IMR-90 (cell line): ENCODE results near the gene ANTXR1. TPM values are rescaled to one million over a fixed set of nuclear protein-coding genes. Genes with fewer than 3 reads are reported as not detected.

Experiments used
- ATAC-seq: fragments of 200-7000 bp; cut with Tn5 transposase; 2 replicates; pipeline ENCODE4 v1.9.1; 2020; ENCODE audit warnings: low read depth, mild to moderate bottlenecking, moderate library complexity
- BruUV-seq: library from RNA; stranded (reverse); fragments of 400-500 nt; replicated peaks from 2 replicates; lab custom pipeline; 2021; lab: Mats Ljungman, UMichigan
- CTCF ChIA-PET: fragments of 300-600 bp; formaldehyde crosslinking; extraction: SDS; loops from one replicate; lab custom pipeline; 2021; ENCODE audit warnings: antibody characterized with exemption; lab: Yijun Ruan, JAX
- POLR2A ChIA-PET: fragments of 300-600 bp; sonication (Branson Sonifier 250); formaldehyde crosslinking; loops from one replicate; lab custom pipeline; 2022; ENCODE audit warnings: antibody characterized with exemption; ENCODE audit not compliant: unreplicated experiment; lab: Charles Lee
- DNase-seq: peaks from one replicate; pipeline ENCODE4 v3.0.0; 2013
- H2AFZ ChIP-seq: replicated peaks from 2 replicates; pipeline ENCODE3; 2013; ENCODE audit warnings: low read length, mild to moderate bottlenecking; ENCODE audit not compliant: poor library complexity
- H2AK5ac ChIP-seq: 2 replicates; pipeline ENCODE4 v1.6.1; 2013; ENCODE audit warnings: low read depth, low read length, inconsistent platforms
- H2AK9ac ChIP-seq: replicated peaks from 2 replicates; pipeline ENCODE3; 2013; ENCODE audit warnings: mild to moderate bottlenecking, low read depth, low read length, moderate library complexity; ENCODE audit not compliant: poor library complexity
- H2BK120ac ChIP-seq: 2 replicates; pipeline ENCODE4 v1.6.1; 2013; ENCODE audit warnings: low read depth, low read length, inconsistent platforms
- H2BK15ac ChIP-seq: 3 replicates; pipeline ENCODE4 v1.6.1; 2013; ENCODE audit warnings: low read depth, low read length, inconsistent platforms
- H2BK20ac ChIP-seq: 2 replicates; pipeline ENCODE4 v1.6.1; 2013; ENCODE audit warnings: low read depth, mild to moderate bottlenecking, inconsistent platforms, low read length, moderate library complexity
- H2BK5ac ChIP-seq: 2 replicates; pipeline ENCODE4 v1.6.1; 2013; ENCODE audit warnings: mild to moderate bottlenecking, low read depth, low read length, inconsistent platforms; ENCODE audit not compliant: poor library complexity, severe bottlenecking
- H3K14ac ChIP-seq: replicated peaks from 2 replicates; pipeline ENCODE4 v1.6.1; 2013; ENCODE audit warnings: low read depth, low read length, inconsistent platforms
- H3K18ac ChIP-seq: 2 replicates; pipeline ENCODE4 v1.6.1; 2013; ENCODE audit warnings: low read depth, low read length, control low read depth
- H3K23ac ChIP-seq: 2 replicates; pipeline ENCODE4 v1.6.1; 2013; ENCODE audit warnings: low read depth, low read length, inconsistent platforms
- H3K27ac ChIP-seq: 2 replicates; pipeline ENCODE4 v1.5.1; 2013; ENCODE audit warnings: mild to moderate bottlenecking, control low read depth, low read length; ENCODE audit not compliant: insufficient read depth
- H3K27me3 ChIP-seq: 2 replicates; pipeline ENCODE4 v1.6.1; 2013; ENCODE audit warnings: low read length; ENCODE audit not compliant: control insufficient read depth, insufficient read depth
- H3K36me3 ChIP-seq: 2 replicates; pipeline ENCODE4 v1.6.1; 2013; ENCODE audit warnings: low read length, mixed read lengths; ENCODE audit not compliant: control insufficient read depth, insufficient read depth
- H3K4ac ChIP-seq: 2 replicates; pipeline ENCODE4 v1.6.1; 2013; ENCODE audit warnings: low read depth, low read length, inconsistent platforms
- H3K4me1 ChIP-seq: 2 replicates; pipeline ENCODE4 v1.6.1; 2013; ENCODE audit warnings: low read length, mixed read lengths; ENCODE audit not compliant: control insufficient read depth, insufficient read depth
- H3K4me2 ChIP-seq: 2 replicates; pipeline ENCODE4 v1.6.1; 2013; ENCODE audit warnings: low read depth, mild to moderate bottlenecking, control low read depth, low read length, moderate library complexity
- H3K4me3 ChIP-seq: 2 replicates; pipeline ENCODE4 v1.5.1; 2013; ENCODE audit warnings: low read depth, mild to moderate bottlenecking, control low read depth, low read length, moderate library complexity; ENCODE audit not compliant: insufficient read depth
- H3K56ac ChIP-seq: 2 replicates; pipeline ENCODE4 v1.6.1; 2013; ENCODE audit warnings: low read length, inconsistent platforms; ENCODE audit not compliant: insufficient read depth; ENCODE audit errors: extremely low read depth
- H3K79me1 ChIP-seq, 2 experiments: 2 replicates each; pipeline ENCODE4 v1.6.1; 2013; ENCODE audit warnings: low read length in 2 of 2, inconsistent platforms in 1 of 2, low read depth in 1 of 2
- H3K9ac ChIP-seq: 2 replicates; pipeline ENCODE4 v1.6.1; 2013; ENCODE audit warnings: low read depth, low read length, control low read depth
- H3K9me1 ChIP-seq: 2 replicates; pipeline ENCODE4 v1.6.1; 2013; ENCODE audit warnings: low read length, inconsistent platforms; ENCODE audit not compliant: insufficient read depth
- H3K9me3 ChIP-seq: 2 replicates; pipeline ENCODE4 v1.6.1; 2013; ENCODE audit warnings: low read length; ENCODE audit not compliant: control insufficient read depth, insufficient read depth
- H4K20me1 ChIP-seq: 2 replicates; pipeline ENCODE4 v1.6.1; 2013; ENCODE audit warnings: low read length, inconsistent platforms; ENCODE audit not compliant: insufficient read depth
- H4K5ac ChIP-seq: 2 replicates; pipeline ENCODE4 v1.6.1; 2013; ENCODE audit warnings: mild to moderate bottlenecking, low read depth, low read length, control low read depth
- H4K8ac ChIP-seq, 2 experiments: 2 replicates each; pipeline ENCODE4 v1.6.1; 2013; ENCODE audit warnings: low read depth in 2 of 2, low read length in 2 of 2, control low read depth in 1 of 2, inconsistent platforms in 1 of 2
- H4K91ac ChIP-seq: 2 replicates; pipeline ENCODE4 v1.6.1; 2013; ENCODE audit warnings: low read depth, low read length, inconsistent platforms; ENCODE audit not compliant: insufficient read depth
- CEBPB ChIP-seq: IDR thresholded peaks from 2 replicates; pipeline ENCODE4 v1.6.1; 2012; ENCODE audit warnings: low read depth, low read length, improper control_type of control experiment
- CHD1 ChIP-seq: IDR thresholded peaks from 2 replicates; pipeline ENCODE4 v1.6.1; 2012; ENCODE audit warnings: low read depth, low read length, improper control_type of control experiment
- FOS ChIP-seq: fragments of 150-350 bp; IDR thresholded peaks from 2 replicates; pipeline ENCODE4 v1.6.1; 2016; ENCODE audit warnings: low read depth, low read length
- MAFK ChIP-seq: IDR thresholded peaks from 2 replicates; pipeline ENCODE4 v1.6.1; 2012; ENCODE audit warnings: low read depth, low read length, improper control_type of control experiment
- MAZ ChIP-seq: IDR thresholded peaks from 2 replicates; pipeline ENCODE4 v1.6.1; 2012; ENCODE audit warnings: low read depth, mild to moderate bottlenecking, low read length, improper control_type of control experiment, moderate library complexity, borderline replicate concordance
- MXI1 ChIP-seq: IDR thresholded peaks from 2 replicates; pipeline ENCODE4 v1.6.1; 2012; ENCODE audit warnings: low read depth, mild to moderate bottlenecking, low read length, moderate library complexity, borderline replicate concordance
- NFE2L2 ChIP-seq: fragments of 150-350 bp; IDR thresholded peaks from 2 replicates; pipeline ENCODE4 v1.6.1; 2016; ENCODE audit warnings: low read depth, mild to moderate bottlenecking, low read length
- POLR2A ChIP-seq: IDR thresholded peaks from 2 replicates; pipeline ENCODE4 v1.6.1; 2012; ENCODE audit warnings: mild to moderate bottlenecking, low read depth, low read length
- RAD21 ChIP-seq: IDR thresholded peaks from 2 replicates; pipeline ENCODE4 v1.6.1; 2012; ENCODE audit warnings: low read length, improper control_type of control experiment
- RCOR1 ChIP-seq: IDR thresholded peaks from 2 replicates; pipeline ENCODE4 v1.6.1; 2012; ENCODE audit warnings: mild to moderate bottlenecking, low read length, improper control_type of control experiment; ENCODE audit not compliant: insufficient replicate concordance
- RFX5 ChIP-seq: IDR thresholded peaks from 2 replicates; pipeline ENCODE4 v1.8.0; 2012; ENCODE audit warnings: low read depth, mild to moderate bottlenecking, low read length, moderate library complexity
- WGBS, 2 experiments: methylation state at CpG; one replicate each; pipeline versions ENCODE4 v1.1.5 to v1.1.7; 2013; ENCODE audit warnings: missing lambda C conversion rate in 2 of 2; ENCODE audit not compliant: insufficient read length in 1 of 2; ENCODE audit errors: extremely low coverage in 2 of 2; 5-methylcytosine and 5-hydroxymethylcytosine counted together
- dilution Hi-C: fragments of 300-500 bp; cut with HindIII; formaldehyde crosslinking; loops from one replicate; pipeline ENCODE4 v1.14.3; 2018; ENCODE audit warnings: low sequenced_read_pairs; ENCODE audit not compliant: unreplicated experiment
- in situ Hi-C: fragments of 300-500 bp; cut with MboI; formaldehyde crosslinking; loops from 3 replicates; pipeline ENCODE4 v1.14.3; 2019; ENCODE audit warnings: low sequenced_read_pairs, inconsistent platforms, mixed read lengths
- intact Hi-C: fragments of 100-400 bp; cut with micrococcal nuclease; formaldehyde crosslinking; loops from 2 replicates; pipeline ENCODE4 v1.10.0; 2022
- polyA plus RNA-seq, 3 experiments: library from polyadenylated mRNA; depleted of rRNA; stranded (reverse); fragments of >200 nt; gene quantifications; 2 replicates each; pipeline ENCODE4 v1.2.3, GENCODE V29; 2012; ENCODE audit warnings: low replicate concordance in 1 of 3
- total RNA-seq: library from RNA; depleted of rRNA; stranded (reverse); fragments of >200 nt; gene quantifications from 2 replicates; pipeline ENCODE4 v1.2.3, GENCODE V29; 2012
- TF ChIP-seq, protein P1 (sequence below): fragments of 150-350 bp; IDR thresholded peaks from 2 replicates; pipeline ENCODE4 v1.6.1; 2016; ENCODE audit warnings: low read depth, mild to moderate bottlenecking, low read length, moderate library complexity, borderline replicate concordance
- TF ChIP-seq, protein P2 (sequence below): conservative IDR thresholded peaks from 2 replicates; pipeline ENCODE4 v1.5.1; 2012; ENCODE audit warnings: mild to moderate bottlenecking, low read depth, low read length, improper control_type of control experiment
- TF ChIP-seq, protein P3 (sequence below): fragments of 150-350 bp; IDR thresholded peaks from 2 replicates; pipeline ENCODE4 v1.6.1; 2017; ENCODE audit warnings: mild to moderate bottlenecking, antibody characterized with exemption, low read length, low read depth

ANTXR1 gene
- total and polyA plus RNA-seq, 2 of the 4 experiments (the other 2 are of a cell fraction) = 27.2 to 36.9 TPM

DNA sequence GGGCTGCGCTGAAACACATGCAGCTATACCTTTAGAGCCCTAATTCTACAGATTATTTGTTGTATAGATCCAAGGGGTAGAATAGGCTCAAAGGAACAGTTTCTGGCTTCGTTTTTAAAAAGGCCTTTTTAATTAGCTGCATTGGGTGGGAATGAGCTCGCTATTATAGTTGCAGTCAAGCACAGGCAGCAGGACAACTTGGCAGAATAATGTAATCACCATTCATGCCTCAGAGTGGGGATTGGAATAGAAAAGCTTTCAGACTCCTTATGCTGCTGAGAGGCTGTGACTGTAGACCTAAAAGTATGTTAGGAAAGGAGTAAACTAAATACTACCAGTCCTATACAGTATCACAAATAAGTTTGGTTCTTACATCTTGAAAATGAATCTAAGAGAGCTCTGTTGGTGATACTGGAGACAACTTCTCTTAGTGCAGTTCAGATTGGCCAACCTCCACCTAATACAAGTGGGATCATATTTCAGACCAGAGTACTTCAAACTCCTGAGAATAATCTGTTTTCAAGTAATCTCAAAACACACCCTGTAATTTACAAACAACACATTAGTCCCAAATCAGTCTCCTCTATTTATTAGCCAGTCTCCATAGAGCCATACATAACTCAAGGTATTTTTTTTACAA, 121.4 kb downstream of the ANTXR1 start:
- TF ChIP-seq NFE2L2 (no peak), POLR2A (no peak), CEBPB (no peak), RCOR1 (no peak), RAD21 (no peak), MAFK (no peak), MXI1 (no peak), FOS (no peak), CHD1 (no peak), MAZ (no peak), RFX5 (no peak)
- TF ChIP-seq, protein P1, sequence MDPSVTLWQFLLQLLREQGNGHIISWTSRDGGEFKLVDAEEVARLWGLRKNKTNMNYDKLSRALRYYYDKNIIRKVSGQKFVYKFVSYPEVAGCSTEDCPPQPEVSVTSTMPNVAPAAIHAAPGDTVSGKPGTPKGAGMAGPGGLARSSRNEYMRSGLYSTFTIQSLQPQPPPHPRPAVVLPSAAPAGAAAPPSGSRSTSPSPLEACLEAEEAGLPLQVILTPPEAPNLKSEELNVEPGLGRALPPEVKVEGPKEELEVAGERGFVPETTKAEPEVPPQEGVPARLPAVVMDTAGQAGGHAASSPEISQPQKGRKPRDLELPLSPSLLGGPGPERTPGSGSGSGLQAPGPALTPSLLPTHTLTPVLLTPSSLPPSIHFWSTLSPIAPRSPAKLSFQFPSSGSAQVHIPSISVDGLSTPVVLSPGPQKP = no peak
- TF ChIP-seq, protein P2, sequence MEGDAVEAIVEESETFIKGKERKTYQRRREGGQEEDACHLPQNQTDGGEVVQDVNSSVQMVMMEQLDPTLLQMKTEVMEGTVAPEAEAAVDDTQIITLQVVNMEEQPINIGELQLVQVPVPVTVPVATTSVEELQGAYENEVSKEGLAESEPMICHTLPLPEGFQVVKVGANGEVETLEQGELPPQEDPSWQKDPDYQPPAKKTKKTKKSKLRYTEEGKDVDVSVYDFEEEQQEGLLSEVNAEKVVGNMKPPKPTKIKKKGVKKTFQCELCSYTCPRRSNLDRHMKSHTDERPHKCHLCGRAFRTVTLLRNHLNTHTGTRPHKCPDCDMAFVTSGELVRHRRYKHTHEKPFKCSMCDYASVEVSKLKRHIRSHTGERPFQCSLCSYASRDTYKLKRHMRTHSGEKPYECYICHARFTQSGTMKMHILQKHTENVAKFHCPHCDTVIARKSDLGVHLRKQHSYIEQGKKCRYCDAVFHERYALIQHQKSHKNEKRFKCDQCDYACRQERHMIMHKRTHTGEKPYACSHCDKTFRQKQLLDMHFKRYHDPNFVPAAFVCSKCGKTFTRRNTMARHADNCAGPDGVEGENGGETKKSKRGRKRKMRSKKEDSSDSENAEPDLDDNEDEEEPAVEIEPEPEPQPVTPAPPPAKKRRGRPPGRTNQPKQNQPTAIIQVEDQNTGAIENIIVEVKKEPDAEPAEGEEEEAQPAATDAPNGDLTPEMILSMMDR = no peak
- TF ChIP-seq, protein P3, sequence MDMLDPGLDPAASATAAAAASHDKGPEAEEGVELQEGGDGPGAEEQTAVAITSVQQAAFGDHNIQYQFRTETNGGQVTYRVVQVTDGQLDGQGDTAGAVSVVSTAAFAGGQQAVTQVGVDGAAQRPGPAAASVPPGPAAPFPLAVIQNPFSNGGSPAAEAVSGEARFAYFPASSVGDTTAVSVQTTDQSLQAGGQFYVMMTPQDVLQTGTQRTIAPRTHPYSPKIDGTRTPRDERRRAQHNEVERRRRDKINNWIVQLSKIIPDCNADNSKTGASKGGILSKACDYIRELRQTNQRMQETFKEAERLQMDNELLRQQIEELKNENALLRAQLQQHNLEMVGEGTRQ = no peak
- no CpG with 5 or more reads among the region's 3 CpGs for WGBS, 2 experiments
- no peak overlapping the region for H3K4me2 ChIP-seq
- H3K4ac ChIP-seq = no peak overlapping the region
- H2BK20ac ChIP-seq = no peak overlapping the region
- no peak overlapping the region for H2BK5ac ChIP-seq
- H3K27me3 ChIP-seq = no peaks in the 10 kb centered on the region
- no peak overlapping the region for H2AK9ac ChIP-seq
- no peak overlapping the region for H3K18ac ChIP-seq
- H3K23ac ChIP-seq = no peak overlapping the region
- no peak overlapping the region for H4K5ac ChIP-seq
- no peak overlapping the region for H3K4me3 ChIP-seq
- no peak overlapping the region for H3K56ac ChIP-seq
- peaks cover 4% of the 10 kb centered on the region for H3K9me1 ChIP-seq
- H4K91ac ChIP-seq = no peak overlapping the region
- POLR2A ChIA-PET = interaction anchor here (0.8 kb wide), 1 partner anchor 44 kb away, joined by 5 read pairs; no protein-coding TSS in a partner anchor
- no peak overlapping the region for H3K14ac ChIP-seq
- peaks cover 4 to 24% of the 10 kb centered on the region in 2 experiments; a peak in 3 of 4 replicates for H3K79me1 ChIP-seq
- no TSS peak for BruUV-seq
- dilution Hi-C loops = no loop called here
- H4K8ac ChIP-seq = no peak overlapping the region
- H3K4me1 ChIP-seq = peaks cover 2% of the 10 kb centered on the region; the same call in 1 of the 2 replicates
- peak; percentile 35 for DNase-seq
- no peak overlapping the region for H2AFZ ChIP-seq
- no peak overlapping the region for H2BK15ac ChIP-seq
- intact Hi-C loops = no loop called here
- no peaks in the 10 kb centered on the region for H3K9me3 ChIP-seq
- H3K27ac ChIP-seq = no peak overlapping the region
- H2AK5ac ChIP-seq = no peak overlapping the region
- H3K36me3 ChIP-seq = peaks cover 30% of the 10 kb centered on the region
- peaks cover 7% of the 10 kb centered on the region; the same call in 1 of the 2 replicates for H4K20me1 ChIP-seq
- no peak overlapping the region for H3K9ac ChIP-seq
- no peak for ATAC-seq
- no peak overlapping the region for H2BK120ac ChIP-seq
- CTCF ChIA-PET = no interaction called here
- in situ Hi-C loops = no loop called here
